Transverse colon (tissue), 4 donors: ENCODE results near the gene BORCS6. TPM values are rescaled to one million over a fixed set of nuclear protein-coding genes. Genes with fewer than 3 reads are reported as not detected.

Experiments used
- DNase-seq: peaks from one replicate; pipeline ENCODE4 v3.0.0-alpha.2; 2019
- H3K27ac ChIP-seq, 4 donors: fragments of 200-600 bp; sonication (generic); 2 replicates each; pipeline ENCODE4 v1.5.1; 2016 to 2018; ENCODE audit warnings: inconsistent platforms in 4 of 4
- H3K27me3 ChIP-seq: fragments of 200-600 bp; sonication (generic); 2 replicates; pipeline ENCODE4 v1.5.1; 2017; ENCODE audit warnings: inconsistent platforms
- H3K36me3 ChIP-seq, 4 donors: fragments of 200-600 bp; sonication (generic); 2 replicates each; pipeline ENCODE4 v1.5.1; 2017 to 2019; ENCODE audit warnings: inconsistent platforms in 4 of 4
- H3K4me1 ChIP-seq, 4 donors: fragments of 200-600 bp; sonication (generic); 2 replicates each; pipeline ENCODE4 v1.5.1; 2017 to 2020; ENCODE audit warnings: inconsistent platforms in 4 of 4
- H3K4me3 ChIP-seq, 4 donors: fragments of 200-600 bp; sonication (generic); 1 replicate in 1 of 4; 2 replicates in 3 of 4; pipeline versions ENCODE4 v1.5.1 to v1.6.1; 2017 to 2019; ENCODE audit warnings: inconsistent platforms in 4 of 4
- H3K9me3 ChIP-seq, 2 donors: fragments of 200-600 bp; sonication (generic); 2 replicates each; pipeline ENCODE4 v1.5.1; 2017 to 2019; ENCODE audit warnings: inconsistent platforms in 2 of 2
- EP300 ChIP-seq: sonication (generic); formaldehyde crosslinking; IDR thresholded peaks from one replicate; pipeline ENCODE4 v1.6.1; 2017; ENCODE audit warnings: antibody characterized with exemption, low read depth
- POLR2A ChIP-seq: fragments of 450-650 bp; IDR thresholded peaks from one replicate; pipeline ENCODE4 v1.6.1; 2016; ENCODE audit warnings: antibody characterized with exemption, mild to moderate bottlenecking, moderate library complexity
- POLR2AphosphoS5 ChIP-seq, 3 donors: sonication (generic); formaldehyde crosslinking; IDR thresholded peaks; one replicate each; pipeline ENCODE4 v1.6.1; 2016; ENCODE audit warnings: antibody characterized with exemption in 3 of 3
- WGBS, 2 donors: methylation state at CpG; one replicate each; pipeline ENCODE4 v1.1.5; 2018; ENCODE audit warnings: low coverage in 1 of 2; 5-methylcytosine and 5-hydroxymethylcytosine counted together
- in situ Hi-C, 4 donors: fragments of 200-750 bp; cut with MboI; loops; one replicate each; pipeline versions ENCODE4 v1.15.0 to v1.15.1; 2017; ENCODE audit warnings: low sequenced_read_pairs in 3 of 4, low pct_ligation_motif_present in 1 of 4, low pct_unique_long_range_greater_than_20kb in 1 of 4
- intact Hi-C: fragments of 100-400 bp; cut with DNase I; formaldehyde crosslinking; loops from one replicate; pipeline ENCODE4 v1.15.1; 2023; ENCODE audit warnings: low total_unique reads
- total RNA-seq, 4 donors: library from RNA; depleted of rRNA; stranded (reverse); fragments of >200 nt; gene quantifications; one replicate each; pipeline ENCODE4 v1.1.0, GENCODE V29; 2016
- TF ChIP-seq, protein P1 (sequence below), 5 experiments: fragments of 200-600 bp in 3 of 5; fragments of 450-650 bp in 2 of 5; sonication (generic) in 3 of 5; IDR thresholded peaks; 1 replicate in 2 of 5; 2 replicates in 3 of 5; pipeline ENCODE4 v1.5.1; 2016 to 2017; ENCODE audit warnings: antibody characterized with exemption in 5 of 5, inconsistent platforms in 3 of 5, mild to moderate bottlenecking in 2 of 5, moderate library complexity in 1 of 5

BORCS6 gene
- total RNA-seq, 4 donors from 2014 or later: 3.2 to 17.1 (median 12.7) TPM

DNA sequence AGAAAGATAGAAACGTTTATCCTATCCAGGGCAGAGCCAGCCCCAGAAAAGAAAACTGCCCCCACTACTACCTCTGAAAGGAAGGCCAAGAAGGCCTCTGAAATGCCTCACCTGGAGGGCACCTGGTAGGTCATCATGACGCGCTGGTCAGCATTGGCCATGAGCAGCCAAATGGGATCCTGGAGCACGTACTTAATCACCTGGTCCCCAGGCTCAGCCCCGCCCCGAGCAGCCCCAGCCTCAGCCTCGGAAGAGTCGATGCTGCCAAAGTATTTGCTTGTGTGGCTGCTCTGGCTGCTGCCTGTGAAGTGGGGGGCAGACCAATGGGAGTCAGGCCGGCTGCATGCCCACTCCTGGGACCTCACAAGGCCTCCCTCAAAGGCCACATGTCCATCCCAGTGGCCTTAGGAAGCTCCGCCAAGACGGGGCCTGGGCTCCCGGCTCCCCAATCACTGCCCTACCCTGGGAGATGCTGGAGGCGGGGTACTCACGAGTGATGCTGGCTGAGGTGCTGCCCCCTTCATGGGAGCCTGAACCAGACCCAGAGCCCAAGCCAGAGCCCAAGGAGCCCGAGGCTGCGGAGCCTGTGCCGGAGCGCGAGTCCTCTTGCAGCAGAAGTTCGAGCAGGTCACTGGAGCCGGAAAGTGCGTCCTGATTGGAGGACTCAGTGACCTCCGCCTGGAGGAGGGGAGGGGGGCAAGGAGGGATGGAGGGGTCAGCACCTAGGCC lies 47.7 kb downstream of the BORCS6 start:
- H3K36me3 ChIP-seq: peaks cover 0 to 76% (median 39%) of the 10 kb centered on the region in 4 donors
- TF ChIP-seq POLR2A: no peak
- no peak for TF ChIP-seq POLR2AphosphoS5 (IDR thresholded peaks at IDR 0.05)
- no peak for TF ChIP-seq EP300
- TF ChIP-seq, protein P1, sequence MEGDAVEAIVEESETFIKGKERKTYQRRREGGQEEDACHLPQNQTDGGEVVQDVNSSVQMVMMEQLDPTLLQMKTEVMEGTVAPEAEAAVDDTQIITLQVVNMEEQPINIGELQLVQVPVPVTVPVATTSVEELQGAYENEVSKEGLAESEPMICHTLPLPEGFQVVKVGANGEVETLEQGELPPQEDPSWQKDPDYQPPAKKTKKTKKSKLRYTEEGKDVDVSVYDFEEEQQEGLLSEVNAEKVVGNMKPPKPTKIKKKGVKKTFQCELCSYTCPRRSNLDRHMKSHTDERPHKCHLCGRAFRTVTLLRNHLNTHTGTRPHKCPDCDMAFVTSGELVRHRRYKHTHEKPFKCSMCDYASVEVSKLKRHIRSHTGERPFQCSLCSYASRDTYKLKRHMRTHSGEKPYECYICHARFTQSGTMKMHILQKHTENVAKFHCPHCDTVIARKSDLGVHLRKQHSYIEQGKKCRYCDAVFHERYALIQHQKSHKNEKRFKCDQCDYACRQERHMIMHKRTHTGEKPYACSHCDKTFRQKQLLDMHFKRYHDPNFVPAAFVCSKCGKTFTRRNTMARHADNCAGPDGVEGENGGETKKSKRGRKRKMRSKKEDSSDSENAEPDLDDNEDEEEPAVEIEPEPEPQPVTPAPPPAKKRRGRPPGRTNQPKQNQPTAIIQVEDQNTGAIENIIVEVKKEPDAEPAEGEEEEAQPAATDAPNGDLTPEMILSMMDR (IDR thresholded peaks at IDR 0.05): no peak
- intact Hi-C loops: no loop called here
- H3K27me3 ChIP-seq: no peaks in the 10 kb centered on the region
- H3K4me1 ChIP-seq: peaks cover 7 to 27% (median 19%) of the 10 kb centered on the region in 4 donors
- H3K4me3 ChIP-seq: no peak overlapping the region
- peak overlapping the region; percentile 4 to 93 (median 20) for H3K27ac ChIP-seq
- H3K9me3 ChIP-seq: no peaks in the 10 kb centered on the region
- in situ Hi-C loops: loop anchor here in 1 of 4 donors (25.0 kb wide), 1 partner anchor 905 kb away; the partner anchor contains the start of genes DVL2, GABARAP and PHF23
- no peak for DNase-seq
- WGBS, 2 donors: 97% methylated on average over 22 of the region's 23 CpGs; no CpG with 5 or more reads in 1 of the 2 donors

DNA sequence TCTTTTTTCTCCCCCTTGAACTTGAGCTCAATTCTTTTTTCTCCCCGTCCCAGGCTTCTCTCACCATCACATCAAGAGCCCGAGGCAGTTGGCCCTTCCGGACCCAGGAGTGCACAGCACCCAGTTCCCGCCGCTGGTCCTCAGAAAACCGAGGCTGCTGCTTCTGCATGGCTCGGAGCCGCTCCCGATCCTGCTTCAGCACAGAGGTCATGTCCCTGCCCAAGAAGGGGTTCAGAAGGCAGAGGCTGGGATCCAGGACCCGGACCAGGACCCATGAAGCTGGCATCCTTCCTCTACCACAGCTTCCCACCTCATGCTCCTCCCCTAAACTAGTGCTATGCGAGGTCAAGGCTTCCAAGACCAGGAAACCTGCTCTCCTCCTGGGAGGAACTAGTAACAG lies 48.2 kb downstream of the BORCS6 start:
- H3K4me1 ChIP-seq: peaks cover 7 to 27% (median 19%) of the 10 kb centered on the region in 4 donors
- 81 to 90% methylated on average over 2 to 11 of the region's 11 CpGs for WGBS, 2 donors
- intact Hi-C loops: no loop called here

DNA sequence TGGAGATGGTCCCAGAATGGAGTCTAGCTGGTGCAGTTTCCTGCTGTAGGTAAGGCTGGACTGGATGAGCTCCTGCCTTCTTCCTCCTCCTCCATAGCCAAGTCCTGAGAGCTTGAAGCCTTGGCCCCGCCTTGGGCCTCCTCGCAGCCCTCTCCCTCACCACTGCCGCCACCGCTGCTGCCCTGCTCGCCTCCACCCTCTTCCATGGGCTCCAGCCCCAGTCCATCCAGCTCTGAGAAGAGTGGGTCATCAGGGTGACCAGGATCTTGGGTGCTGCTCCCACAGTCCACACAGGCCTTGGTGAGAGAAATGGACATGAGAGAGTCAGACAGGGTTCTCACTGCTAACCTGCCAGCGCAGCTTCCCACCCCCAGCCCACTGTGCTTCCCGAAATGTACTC lies 48.9 kb downstream of the BORCS6 start:
- no peak for DNase-seq
- no peaks in the 10 kb centered on the region for H3K9me3 ChIP-seq
- peaks cover 0 to 64% (median 33%) of the 10 kb centered on the region in 4 donors for H3K36me3 ChIP-seq
- in situ Hi-C loops: loop anchor here in 1 of 4 donors (25.0 kb wide), 1 partner anchor 904 kb away; the partner anchor contains the start of genes DVL2, GABARAP and PHF23
- intact Hi-C loops: no loop called here
- no peaks in the 10 kb centered on the region for H3K27me3 ChIP-seq
- WGBS, 2 donors: 92% methylated on average over 7 of the region's 7 CpGs; no CpG with 5 or more reads in 1 of the 2 donors
- no peak overlapping the region for H3K4me3 ChIP-seq
- H3K4me1 ChIP-seq: peaks cover 7 to 27% (median 19%) of the 10 kb centered on the region in 4 donors
- peak overlapping the region in 3 of 4 donors; percentile 89 to 93 (median 92) for H3K27ac ChIP-seq
- TF ChIP-seq POLR2AphosphoS5 (IDR thresholded peaks at IDR 0.05) (peak in 1 of 3 donors; percentile 5), POLR2A (no peak), EP300 (no peak)

More for the DNA sequence above, 48.2 kb downstream of the BORCS6 start:
- H3K4me3 ChIP-seq: no peak overlapping the region
- no peaks in the 10 kb centered on the region for H3K9me3 ChIP-seq
- H3K27ac ChIP-seq: peak overlapping the region; percentile 4 to 93 (median 20)
- in situ Hi-C loops: loop anchor here in 1 of 4 donors (25.0 kb wide), 1 partner anchor 904 kb away; the partner anchor contains the start of genes DVL2, GABARAP and PHF23
- TF ChIP-seq, protein P1 (IDR thresholded peaks at IDR 0.05): no peak
- TF ChIP-seq POLR2AphosphoS5 (IDR thresholded peaks at IDR 0.05): peak in 1 of 3 donors; percentile 16
- H3K27me3 ChIP-seq: no peaks in the 10 kb centered on the region
- no peak for DNase-seq
- H3K36me3 ChIP-seq: peaks cover 0 to 70% (median 36%) of the 10 kb centered on the region in 4 donors

DNA sequence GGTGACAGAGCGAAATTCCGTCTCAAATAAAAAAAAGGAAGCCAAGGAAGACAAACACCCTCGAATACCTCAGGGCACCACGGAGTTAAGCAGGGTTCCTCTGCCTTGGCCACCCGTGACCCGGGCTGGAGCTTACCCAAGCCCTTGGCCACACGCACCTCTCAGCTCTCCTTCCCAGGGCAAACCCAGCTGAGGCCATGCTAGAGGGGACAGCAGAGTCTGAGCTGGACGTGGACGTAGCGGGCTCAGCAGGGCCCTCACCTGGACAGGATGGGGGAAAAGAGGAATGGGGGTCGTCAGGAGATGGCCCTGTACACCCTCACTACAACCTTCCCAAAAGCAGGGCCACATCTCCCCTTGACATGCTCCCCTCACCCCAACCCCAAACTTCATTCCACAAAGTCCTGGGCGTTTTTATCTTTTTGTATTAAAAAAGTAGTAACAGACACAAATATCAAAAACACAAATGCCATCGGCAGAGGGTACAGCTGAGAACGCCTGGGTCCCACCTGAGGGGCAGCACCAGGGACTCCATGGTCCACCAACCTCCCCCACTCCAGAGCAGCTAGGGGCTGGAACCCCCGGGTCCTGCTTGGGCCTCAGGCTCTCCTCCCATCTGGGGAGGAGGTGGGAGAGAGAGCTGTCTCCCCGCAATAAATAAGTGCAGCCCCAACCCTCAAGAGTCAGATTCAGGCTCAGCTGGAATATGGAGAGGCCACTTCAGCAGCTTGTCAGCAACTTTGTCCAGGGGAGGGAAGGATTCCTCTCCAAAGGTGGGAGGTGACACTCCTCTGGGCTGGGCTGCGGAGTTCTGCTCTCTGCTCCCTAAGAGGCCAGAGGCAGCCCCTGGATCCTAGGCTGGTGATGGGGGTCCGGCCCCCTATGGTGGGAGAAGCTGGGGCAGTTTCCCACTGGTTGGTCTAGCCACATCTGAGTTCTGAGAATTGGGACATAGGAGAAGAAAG lies 49.6 kb downstream of the BORCS6 start:
- no peaks in the 10 kb centered on the region for H3K9me3 ChIP-seq
- H3K27ac ChIP-seq: peak overlapping the region; percentile 86 to 93 (median 90)
- peak in 1 of 3 donors; percentile 6 for TF ChIP-seq POLR2AphosphoS5 (IDR thresholded peaks at IDR 0.05)
- TF ChIP-seq EP300: no peak
- H3K27me3 ChIP-seq: no peaks in the 10 kb centered on the region
- intact Hi-C loops (no loop called here), in situ Hi-C loops (loop anchor here in 1 of 4 donors (25.0 kb wide), 1 partner anchor 903 kb away; the partner anchor contains the start of genes DVL2, GABARAP and PHF23)
- 88 to 89% methylated on average over 4 to 18 of the region's 18 CpGs for WGBS, 2 donors
- peaks cover 7 to 27% (median 19%) of the 10 kb centered on the region in 4 donors for H3K4me1 ChIP-seq
- peaks cover 0 to 57% (median 27%) of the 10 kb centered on the region in 4 donors for H3K36me3 ChIP-seq
- H3K4me3 ChIP-seq: no peak overlapping the region
- DNase-seq: no peak
